HG03095 (cell line): Measurements from ENCODE around the gene AP4S1.

Experiments
- ATAC-seq: cut with Tn5 transposase; IDR thresholded peaks from one replicate; pipeline ENCODE4 v1.9.1; 2021; ENCODE audit warnings: moderate library complexity; ENCODE audit not compliant: unreplicated experiment

AP4S1 gene

GRCh38 chr14:31128601-31129526 lies 103.4 kb downstream of the AP4S1 start:
- ATAC-seq, result peak; percentile 61

- no peak for ATAC-seq
Measured at GRCh38 chr14:31133133-31133532, 107.7 kb downstream of the AP4S1 start.

DNA sequence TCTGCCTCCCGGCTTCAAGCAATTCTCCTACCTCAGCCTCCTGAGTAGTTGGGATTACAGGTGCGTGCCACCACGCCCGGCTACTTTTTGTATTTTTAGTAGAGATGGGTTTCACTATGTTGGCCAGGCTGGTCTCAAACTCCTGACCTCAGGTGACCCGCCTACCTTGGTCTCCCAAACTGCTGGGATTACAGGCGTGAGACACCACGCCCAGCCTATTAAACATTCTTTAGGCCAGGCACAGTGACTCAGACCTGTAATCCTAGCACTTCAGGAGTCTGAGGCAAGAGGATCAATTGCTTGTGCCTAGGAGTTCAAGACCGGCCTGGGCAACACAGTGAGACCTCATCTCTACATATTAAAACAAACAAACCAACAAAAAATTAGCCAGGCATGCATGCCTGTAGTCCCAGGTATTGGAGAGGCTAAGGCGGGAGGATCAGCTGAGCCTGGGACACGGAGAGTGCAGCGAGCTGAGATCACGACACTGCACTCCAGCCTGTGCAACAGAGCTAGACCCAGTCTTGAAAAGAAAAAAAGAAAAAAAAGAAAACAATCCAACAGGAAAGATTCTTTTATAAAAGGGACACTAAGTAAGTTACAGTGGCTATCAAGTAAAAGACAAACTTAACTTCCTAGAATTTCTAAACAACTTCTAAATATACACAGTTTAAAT lies 111.9 kb downstream of the AP4S1 start:
- ATAC-seq, result no peak

DNA sequence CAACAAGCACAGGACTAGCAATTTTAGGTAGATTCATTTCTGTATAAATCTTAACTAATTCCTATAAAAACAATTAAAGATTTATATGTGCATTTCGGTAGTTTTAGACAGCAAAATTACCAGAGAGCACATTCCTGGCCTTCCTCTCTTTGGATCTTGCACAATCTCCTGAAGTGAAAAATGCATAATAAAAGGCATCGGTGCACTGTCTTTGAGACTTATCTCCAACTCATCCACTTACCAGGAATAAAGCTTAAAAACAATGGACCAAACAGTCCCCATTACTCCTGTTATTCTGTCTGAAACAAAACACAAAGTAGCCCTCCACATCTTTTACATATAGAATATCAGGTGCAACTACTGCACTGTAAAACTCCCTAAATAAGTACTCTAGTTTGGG lies 112.9 kb downstream of the AP4S1 start:
- no peak for ATAC-seq

- no peak for ATAC-seq
Measured at GRCh38 chr14:31139301-31139847, 113.9 kb downstream of the AP4S1 start.

DNA sequence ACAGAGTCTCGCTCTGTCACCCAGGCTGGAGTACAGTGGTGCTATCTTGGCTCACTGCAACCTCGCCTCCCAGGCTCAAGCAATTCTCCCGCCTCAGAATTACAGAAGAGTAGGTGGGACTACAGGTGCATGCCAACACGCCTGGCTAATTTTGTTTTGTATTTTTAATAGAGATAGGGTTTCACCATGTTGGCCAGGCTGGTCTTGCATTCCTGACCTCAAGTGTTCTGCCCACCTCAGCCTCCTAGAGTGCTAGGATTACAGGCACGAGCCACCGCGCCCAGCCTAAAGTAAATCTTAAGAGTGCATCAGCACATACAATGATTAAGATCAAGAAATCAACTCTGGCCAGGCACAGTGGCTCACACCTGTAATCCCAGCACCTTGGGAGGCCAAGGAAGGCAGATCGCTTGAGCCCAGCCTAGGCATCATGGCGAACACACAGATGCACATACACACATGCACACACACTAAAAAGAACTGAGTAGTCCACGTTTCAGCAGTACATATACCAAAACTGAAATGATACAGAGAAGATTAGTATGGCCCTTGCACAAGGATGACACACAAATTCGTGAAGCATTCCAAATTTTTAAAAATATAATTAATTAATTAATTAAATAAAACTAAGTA lies 117.1 kb downstream of the AP4S1 start:
- no peak for ATAC-seq
